WTC11 (cell line): Measurements from ENCODE around the gene ADARB2. TPM values are rescaled to one million over a fixed set of nuclear protein-coding genes. Genes with fewer than 3 reads are reported as not detected.

Experiments used
- ATAC-seq: fragments of 200-7000 bp; cut with Tn5 transposase; 2 replicates; pipeline ENCODE4 v1.10.0; 2021; ENCODE audit warnings: mild to moderate bottlenecking, moderate library complexity
- CTCF ChIA-PET: fragments of 300-600 bp; sonication (Branson Sonifier 250); formaldehyde crosslinking; loops from one replicate; lab custom pipeline; 2021; ENCODE audit warnings: antibody characterized with exemption; lab: Charles Lee
- POLR2A ChIA-PET: fragments of 350-600 bp; sonication (Branson Sonifier 250); formaldehyde crosslinking; loops from one replicate; lab custom pipeline; 2021; ENCODE audit warnings: antibody characterized with exemption; lab: Charles Lee
- DNase-seq: peaks from one replicate; pipeline ENCODE4 v3.0.0; 2021; ENCODE audit warnings: low spot score
- H3K27ac Mint-ChIP-seq: 2 replicates; pipeline ENCODE4 v1.8.0; 2021; ENCODE audit warnings: mixed read lengths
- H3K27me3 Mint-ChIP-seq: 2 replicates; pipeline ENCODE4 v1.8.0; 2021; ENCODE audit warnings: low read depth, mild to moderate bottlenecking, moderate library complexity, mixed read lengths
- H3K36me3 Mint-ChIP-seq: 2 replicates; pipeline ENCODE4 v1.8.0; 2021; ENCODE audit warnings: mixed read lengths
- H3K4me1 Mint-ChIP-seq: 2 replicates; pipeline ENCODE4 v1.8.0; 2022; ENCODE audit warnings: mixed read lengths
- H3K4me3 Mint-ChIP-seq: 2 replicates; pipeline ENCODE4 v1.8.0; 2021; ENCODE audit warnings: mild to moderate bottlenecking, moderate library complexity, mixed read lengths
- H3K9me3 Mint-ChIP-seq: 2 replicates; pipeline ENCODE4 v1.8.0; 2021; ENCODE audit warnings: mixed read lengths
- ATF6 ChIP-seq: sonication (generic); formaldehyde crosslinking; IDR thresholded peaks from 2 replicates; pipeline ENCODE4 v1.8.1; 2023; ENCODE audit warnings: mild to moderate bottlenecking, missing genetic modification reagents
- CREB1 ChIP-seq: sonication (generic); formaldehyde crosslinking; IDR thresholded peaks from 2 replicates; pipeline ENCODE4 v1.8.0; 2023; ENCODE audit warnings: mild to moderate bottlenecking, missing genetic modification reagents
- ESRRA ChIP-seq: sonication (generic); formaldehyde crosslinking; IDR thresholded peaks from 2 replicates; pipeline ENCODE4 v1.8.1; 2022; ENCODE audit warnings: mild to moderate bottlenecking, missing genetic modification reagents, borderline replicate concordance
- FOXJ3 ChIP-seq: sonication (generic); formaldehyde crosslinking; IDR thresholded peaks from 2 replicates; pipeline ENCODE4 v1.9.0; 2021; ENCODE audit warnings: missing genetic modification reagents, mild to moderate bottlenecking, borderline replicate concordance
- GRHL2 ChIP-seq: fragments of 250-450 bp; sonication (Bioruptor Pico); IDR thresholded peaks from 2 replicates; pipeline ENCODE4 v1.8.0; 2022; ENCODE audit warnings: mild to moderate bottlenecking, moderate library complexity; ENCODE audit not compliant: insufficient replicate concordance, severe bottlenecking
- HMGA2 ChIP-seq: fragments of 250-450 bp; sonication (Bioruptor Pico); IDR thresholded peaks from 2 replicates; pipeline ENCODE4 v1.4.0; 2021; ENCODE audit warnings: mild to moderate bottlenecking, moderate library complexity
- NFE2L1 ChIP-seq: sonication (generic); formaldehyde crosslinking; IDR thresholded peaks from 2 replicates; pipeline ENCODE4 v1.8.1; 2023; ENCODE audit warnings: missing genetic modification reagents
- PRRX2 ChIP-seq: fragments of 250-450 bp; sonication (Bioruptor Pico); IDR thresholded peaks from 2 replicates; pipeline ENCODE4 v1.8.0; 2021; ENCODE audit warnings: mild to moderate bottlenecking
- ZNF121 ChIP-seq: sonication (generic); formaldehyde crosslinking; IDR thresholded peaks from 2 replicates; pipeline ENCODE4 v1.8.0; 2023; ENCODE audit warnings: missing genetic modification reagents
- ZNF263 ChIP-seq: sonication (generic); formaldehyde crosslinking; IDR thresholded peaks from 2 replicates; pipeline ENCODE4 v1.8.1; 2022; ENCODE audit warnings: low read depth, mild to moderate bottlenecking, moderate library complexity, missing genetic modification reagents
- ZNF281 ChIP-seq: sonication (generic); formaldehyde crosslinking; IDR thresholded peaks from 2 replicates; pipeline ENCODE4 v1.8.0; 2023; ENCODE audit warnings: mild to moderate bottlenecking, missing genetic modification reagents
- ZNF317 ChIP-seq: sonication (generic); formaldehyde crosslinking; IDR thresholded peaks from 2 replicates; pipeline ENCODE4 v1.8.1; 2023; ENCODE audit warnings: low read depth, mild to moderate bottlenecking, moderate library complexity, missing genetic modification reagents, borderline replicate concordance
- ZNF425 ChIP-seq: fragments of 250-450 bp; sonication (Bioruptor Pico); conservative IDR thresholded peaks from 2 replicates; pipeline ENCODE4 v1.9.0; 2021; ENCODE audit warnings: mild to moderate bottlenecking
- total RNA-seq: library from RNA; stranded (reverse); gene quantifications from 3 replicates; pipeline ENCODE4 v1.2.3, GENCODE V29; 2021
- TF ChIP-seq, protein P1 (sequence below): sonication (generic); formaldehyde crosslinking; conservative IDR thresholded peaks from 2 replicates; pipeline ENCODE4 v1.8.1; 2023; ENCODE audit warnings: mild to moderate bottlenecking, low read depth, missing genetic modification reagents, moderate library complexity
- TF ChIP-seq, protein P2 (sequence below): sonication (generic); formaldehyde crosslinking; IDR thresholded peaks from 2 replicates; pipeline ENCODE4 v1.8.1; 2023; ENCODE audit warnings: mild to moderate bottlenecking, missing genetic modification reagents, moderate library complexity
- TF ChIP-seq, protein P3 (sequence below): sonication (generic); formaldehyde crosslinking; IDR thresholded peaks from 2 replicates; pipeline ENCODE4 v1.8.1; 2022; ENCODE audit warnings: mild to moderate bottlenecking, moderate library complexity, missing genetic modification reagents

The ADARB2 gene
- total RNA-seq, 1 experiment from 2014 or later = 3.7 TPM

DNA sequence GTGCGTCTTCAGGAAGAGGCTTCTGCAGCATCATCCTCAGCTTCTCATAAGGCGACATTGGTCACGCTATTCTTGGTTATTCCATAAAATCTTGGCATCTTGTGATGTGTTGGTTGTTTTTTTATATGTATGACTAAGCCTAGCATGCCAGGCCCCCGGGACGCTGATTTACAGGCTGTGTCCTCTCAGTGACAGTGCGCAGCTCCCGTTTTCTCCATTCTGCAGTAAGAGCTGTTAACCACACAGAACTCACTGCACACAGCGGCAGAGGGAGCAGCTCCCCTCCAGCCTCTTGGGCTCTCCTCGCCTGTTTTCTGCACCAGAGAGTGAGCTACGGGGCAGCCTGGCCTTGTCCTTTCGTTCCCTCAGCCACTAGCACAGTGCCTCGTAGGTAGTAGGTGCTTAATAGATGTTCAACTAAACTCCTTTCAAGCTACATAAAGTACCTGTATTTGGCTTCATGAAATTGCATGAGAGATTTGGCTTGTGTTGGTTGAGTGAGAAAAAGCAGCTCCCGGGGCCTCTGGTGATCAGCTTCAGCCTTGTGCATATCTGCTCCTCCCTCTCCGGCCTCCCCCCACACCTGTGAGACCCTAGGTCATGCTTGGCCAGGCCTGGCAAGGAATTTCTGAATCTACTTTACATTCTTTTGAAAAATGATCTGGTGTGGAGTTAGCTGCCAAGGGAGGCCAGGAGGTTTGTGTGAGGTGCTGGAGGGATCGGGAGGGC is 564.9 kb downstream of the ADARB2 start (continued):
- TF ChIP-seq ATF6 (CRISPR knock-in tag) (no peak), GRHL2 (CRISPR knock-in tag) (no peak), ZNF425 (CRISPR knock-in tag) (no peak), PRRX2 (CRISPR knock-in tag) (no peak), FOXJ3 (no peak), CREB1 (CRISPR knock-in tag) (no peak), ZNF263 (CRISPR knock-in tag) (no peak), ESRRA (no peak)
- TF ChIP-seq, protein P1, sequence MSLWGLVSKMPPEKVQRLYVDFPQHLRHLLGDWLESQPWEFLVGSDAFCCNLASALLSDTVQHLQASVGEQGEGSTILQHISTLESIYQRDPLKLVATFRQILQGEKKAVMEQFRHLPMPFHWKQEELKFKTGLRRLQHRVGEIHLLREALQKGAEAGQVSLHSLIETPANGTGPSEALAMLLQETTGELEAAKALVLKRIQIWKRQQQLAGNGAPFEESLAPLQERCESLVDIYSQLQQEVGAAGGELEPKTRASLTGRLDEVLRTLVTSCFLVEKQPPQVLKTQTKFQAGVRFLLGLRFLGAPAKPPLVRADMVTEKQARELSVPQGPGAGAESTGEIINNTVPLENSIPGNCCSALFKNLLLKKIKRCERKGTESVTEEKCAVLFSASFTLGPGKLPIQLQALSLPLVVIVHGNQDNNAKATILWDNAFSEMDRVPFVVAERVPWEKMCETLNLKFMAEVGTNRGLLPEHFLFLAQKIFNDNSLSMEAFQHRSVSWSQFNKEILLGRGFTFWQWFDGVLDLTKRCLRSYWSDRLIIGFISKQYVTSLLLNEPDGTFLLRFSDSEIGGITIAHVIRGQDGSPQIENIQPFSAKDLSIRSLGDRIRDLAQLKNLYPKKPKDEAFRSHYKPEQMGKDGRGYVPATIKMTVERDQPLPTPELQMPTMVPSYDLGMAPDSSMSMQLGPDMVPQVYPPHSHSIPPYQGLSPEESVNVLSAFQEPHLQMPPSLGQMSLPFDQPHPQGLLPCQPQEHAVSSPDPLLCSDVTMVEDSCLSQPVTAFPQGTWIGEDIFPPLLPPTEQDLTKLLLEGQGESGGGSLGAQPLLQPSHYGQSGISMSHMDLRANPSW (CRISPR knock-in tag) = no peak
- TF ChIP-seq, protein P2, sequence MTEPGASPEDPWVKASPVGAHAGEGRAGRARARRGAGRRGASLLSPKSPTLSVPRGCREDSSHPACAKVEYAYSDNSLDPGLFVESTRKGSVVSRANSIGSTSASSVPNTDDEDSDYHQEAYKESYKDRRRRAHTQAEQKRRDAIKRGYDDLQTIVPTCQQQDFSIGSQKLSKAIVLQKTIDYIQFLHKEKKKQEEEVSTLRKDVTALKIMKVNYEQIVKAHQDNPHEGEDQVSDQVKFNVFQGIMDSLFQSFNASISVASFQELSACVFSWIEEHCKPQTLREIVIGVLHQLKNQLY = no peak

DNA sequence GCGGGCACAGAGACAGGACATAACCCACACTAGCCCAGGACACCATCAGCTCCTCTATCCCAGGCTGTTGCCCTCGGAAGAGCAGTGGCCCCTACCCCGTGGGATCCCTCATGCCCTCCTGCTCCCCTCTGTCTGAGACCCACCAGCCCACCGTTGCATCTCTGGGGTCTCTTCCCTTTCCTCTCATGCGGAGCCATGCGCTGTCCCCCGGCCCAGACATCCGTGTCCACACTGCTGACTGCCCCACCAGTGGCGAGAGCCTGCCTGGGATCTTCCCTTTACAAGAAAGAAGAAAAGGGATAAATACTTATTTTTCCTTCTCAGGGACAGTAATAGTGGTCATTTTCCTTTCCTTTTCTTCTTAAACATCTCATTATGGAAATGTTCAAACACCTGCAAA is 565.7 kb downstream of the ADARB2 start:
- Mint-ChIP-seq H3K4me1 (no peaks in the 10 kb centered on the region; the same call in 1 of the 2 replicates), H3K27ac (no peak overlapping the region), H3K4me3 (no peak overlapping the region), H3K36me3 (no peaks in the 10 kb centered on the region), H3K9me3 (no peaks in the 10 kb centered on the region), H3K27me3 (no peaks in the 10 kb centered on the region; the same call in 1 of the 2 replicates)
- CTCF ChIA-PET = interaction anchor here (1.2 to 1.7 kb wide), 3 partner anchors 9 to 72 kb away, joined by 4 to 9 read pairs (median 5); no protein-coding TSS in a partner anchor
- DNase-seq (no peak), ATAC-seq (no peak)
- POLR2A ChIA-PET = no interaction called here
- no peak for TF ChIP-seq HMGA2 (CRISPR knock-in tag)
- no peak for TF ChIP-seq NFE2L1 (CRISPR knock-in tag)
- TF ChIP-seq ZNF317 = no peak
- no peak for TF ChIP-seq CREB1 (CRISPR knock-in tag)
- no peak for TF ChIP-seq ZNF281
- TF ChIP-seq, protein P3, sequence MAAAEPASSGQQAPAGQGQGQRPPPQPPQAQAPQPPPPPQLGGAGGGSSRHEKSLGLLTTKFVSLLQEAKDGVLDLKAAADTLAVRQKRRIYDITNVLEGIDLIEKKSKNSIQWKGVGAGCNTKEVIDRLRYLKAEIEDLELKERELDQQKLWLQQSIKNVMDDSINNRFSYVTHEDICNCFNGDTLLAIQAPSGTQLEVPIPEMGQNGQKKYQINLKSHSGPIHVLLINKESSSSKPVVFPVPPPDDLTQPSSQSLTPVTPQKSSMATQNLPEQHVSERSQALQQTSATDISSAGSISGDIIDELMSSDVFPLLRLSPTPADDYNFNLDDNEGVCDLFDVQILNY = no peak
- no peak for TF ChIP-seq ZNF121 (CRISPR knock-in tag)
